Aorta (tissue), 5 donors: ENCODE data around the gene PLLP. TPM values are rescaled to one million over a fixed set of nuclear protein-coding genes. Genes with fewer than 3 reads are reported as not detected.

Experiments
- ATAC-seq: fragments of 200-7000 bp; cut with Tn5 transposase; one replicate; pipeline ENCODE4 v1.9.1; 2022; ENCODE audit warnings: moderate library complexity; ENCODE audit not compliant: low FRiP score
- DNase-seq, 2 donors: peaks; one replicate each; pipeline ENCODE4 v3.0.0-alpha.2; 2020
- H3K27ac ChIP-seq, 2 donors: one replicate each; pipeline ENCODE4 v1.5.1; 2013; ENCODE audit warnings: low read length in 2 of 2, mild to moderate bottlenecking in 2 of 2, moderate library complexity in 2 of 2, control low read depth in 1 of 2, inconsistent platforms in 1 of 2, low read depth in 1 of 2
- H3K27me3 ChIP-seq, 2 donors: one replicate each; pipeline ENCODE4 v1.6.1; 2013; ENCODE audit warnings: control low read depth in 1 of 2, low read length in 1 of 2, mild to moderate bottlenecking in 1 of 2, moderate library complexity in 1 of 2; ENCODE audit not compliant: insufficient read depth in 2 of 2, control insufficient read depth in 1 of 2
- H3K36me3 ChIP-seq, 2 donors: one replicate each; pipeline ENCODE4 v1.6.1; 2013; ENCODE audit warnings: control low read depth in 1 of 2, low read length in 1 of 2, mild to moderate bottlenecking in 1 of 2; ENCODE audit not compliant: insufficient read depth in 2 of 2, control insufficient read depth in 1 of 2
- H3K4me1 ChIP-seq, 2 donors: one replicate each; pipeline ENCODE4 v1.6.1; 2013; ENCODE audit warnings: low read length in 2 of 2, control low read depth in 1 of 2, mild to moderate bottlenecking in 1 of 2, moderate library complexity in 1 of 2; ENCODE audit not compliant: insufficient read depth in 2 of 2, control insufficient read depth in 1 of 2
- H3K4me3 ChIP-seq, 2 donors: one replicate each; pipeline ENCODE4 v1.5.1; 2013; ENCODE audit warnings: low read length in 2 of 2, control low read depth in 1 of 2, mild to moderate bottlenecking in 1 of 2
- H3K9me3 ChIP-seq: one replicate; pipeline ENCODE4 v1.6.1; 2013; ENCODE audit warnings: mild to moderate bottlenecking, low read length; ENCODE audit not compliant: control insufficient read depth
- WGBS, 2 donors: extraction: QIAGEN DNeasy Blood & Tissue Kit; methylation state at CpG; one replicate each; pipeline ENCODE4 v1.1.7; 2013; 5-methylcytosine and 5-hydroxymethylcytosine counted together
- intact Hi-C, 2 donors: fragments of 100-400 bp; cut with DNase I; formaldehyde crosslinking; loops; one replicate each; pipeline versions ENCODE4 v1.14.2 to v1.15.0; 2022
- polyA plus RNA-seq, 2 donors: library from polyadenylated mRNA; stranded (reverse); fragments of 200-250 nt; gene quantifications; one replicate each; pipeline ENCODE4 v1.2.3, GENCODE V29; 2013
- total RNA-seq, 2 donors: library from RNA; stranded (reverse); fragmentation: NEBNext Ultra II Directional; extraction: Animal tissue kit (Norgen Biotek cat#: 25700); gene quantifications; one replicate each; pipeline ENCODE4 v1.2.1, GENCODE V29; 2021
- donor health status: healthy with polysubstance abuse.
- donor health status: Bipolar disorder and iron deficiency.
- donor health status: DM: no; HTN: no; CAD: no.
- donor health status: DM: no; HTN: no; CAD: no.
- donor health status: DM: yes; HTN: yes; CAD: no.

The PLLP gene
- total and polyA plus RNA-seq, 4 donors = 2.2 to 7.6 (median 2.8) TPM

DNA sequence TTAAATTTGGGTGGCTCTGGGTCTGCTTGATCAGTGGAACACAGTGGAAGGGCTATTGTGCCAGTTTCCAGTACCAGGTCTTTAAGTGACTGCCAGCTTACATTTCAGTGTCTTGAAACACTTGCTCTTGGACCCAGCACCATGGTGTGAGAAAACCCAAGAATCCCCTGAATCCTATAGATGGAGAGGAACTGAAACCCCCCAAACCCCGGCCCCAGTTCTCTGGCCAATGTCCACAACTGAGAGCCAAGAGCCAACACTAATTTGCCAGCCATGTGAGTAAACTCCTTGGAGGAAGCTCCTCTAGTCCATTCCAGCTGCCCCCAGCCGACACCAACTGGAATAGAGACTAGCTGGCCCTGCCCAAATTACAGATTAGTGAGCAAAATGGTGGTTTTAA lies 41.8 kb downstream of the PLLP start:
- no peaks in the 10 kb centered on the region for H3K27me3 ChIP-seq
- no peaks in the 10 kb centered on the region for H3K4me1 ChIP-seq
- ATAC-seq (no peak), DNase-seq (no peak)
- peaks cover 1% of the 10 kb centered on the region in 2 donors for H3K36me3 ChIP-seq
- no peak overlapping the region for H3K27ac ChIP-seq
- WGBS, 2 donors = 70 to 82% methylated on average over 2 of the region's 2 CpGs
- intact Hi-C loops = loop anchor here in 1 of 2 donors (5.0 kb wide), 1 partner anchor 55 kb away; the partner anchor contains the start of genes PSME3IP1 and RSPRY1
- no peaks in the 10 kb centered on the region for H3K9me3 ChIP-seq
- H3K4me3 ChIP-seq = no peak overlapping the region

- Histone ChIP-seq H3K9me3 (no peaks in the 10 kb centered on the region), H3K27ac (no peak overlapping the region), H3K4me1 (no peaks in the 10 kb centered on the region), H3K4me3 (no peak overlapping the region), H3K27me3 (no peaks in the 10 kb centered on the region), H3K36me3 (peaks cover 0 to 1% of the 10 kb centered on the region in 2 donors)
- 92 to 93% methylated on average over 2 of the region's 2 CpGs for WGBS, 2 donors
- intact Hi-C loops = loop anchor here in 1 of 2 donors (5.0 kb wide), 1 partner anchor 54 kb away; the partner anchor contains the start of genes PSME3IP1 and RSPRY1
- no peak for ATAC-seq
- no peak for DNase-seq
Observed at GRCh38 chr16:57240851-57241250, 43.6 kb downstream of the PLLP start.

GRCh38 chr16:57239107-57239506 lies 45.4 kb downstream of the PLLP start:
- no peak overlapping the region for H3K4me3 ChIP-seq
- H3K27me3 ChIP-seq = no peaks in the 10 kb centered on the region
- DNase-seq (no peak), ATAC-seq (no peak)
- 72 to 77% methylated on average over 2 of the region's 2 CpGs for WGBS, 2 donors
- H3K9me3 ChIP-seq = no peaks in the 10 kb centered on the region
- H3K36me3 ChIP-seq = peaks cover 0 to 8% of the 10 kb centered on the region in 2 donors
- intact Hi-C loops = no loop called here
- no peak overlapping the region for H3K27ac ChIP-seq
- no peaks in the 10 kb centered on the region for H3K4me1 ChIP-seq

DNA sequence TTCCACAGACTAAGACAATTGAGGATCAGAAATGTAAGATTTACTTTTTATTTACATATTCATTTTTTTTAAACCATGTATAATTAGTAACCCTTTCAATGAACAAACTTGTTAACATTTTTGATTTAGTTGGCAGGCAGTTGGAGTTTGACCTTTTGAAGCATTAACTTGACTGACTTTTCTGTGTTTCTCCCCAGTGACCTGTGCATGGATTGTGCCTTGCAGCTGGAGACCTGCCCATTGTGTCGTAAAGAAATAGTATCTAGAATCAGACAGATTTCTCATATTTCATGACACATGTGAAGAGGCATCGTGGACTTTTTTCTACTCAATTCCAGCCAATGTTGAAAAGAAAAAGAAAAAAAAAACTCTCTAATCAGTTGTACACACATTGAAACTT lies 45.8 kb downstream of the PLLP start:
- Histone ChIP-seq H3K9me3 (no peaks in the 10 kb centered on the region), H3K4me1 (no peaks in the 10 kb centered on the region), H3K36me3 (peaks cover 0 to 10% of the 10 kb centered on the region in 2 donors), H3K4me3 (no peak overlapping the region), H3K27ac (no peak overlapping the region), H3K27me3 (no peaks in the 10 kb centered on the region)
- intact Hi-C loops = no loop called here
- no peak for DNase-seq
- ATAC-seq = no peak
- WGBS, 2 donors = 33 to 44% methylated on average over 2 of the region's 2 CpGs

DNA sequence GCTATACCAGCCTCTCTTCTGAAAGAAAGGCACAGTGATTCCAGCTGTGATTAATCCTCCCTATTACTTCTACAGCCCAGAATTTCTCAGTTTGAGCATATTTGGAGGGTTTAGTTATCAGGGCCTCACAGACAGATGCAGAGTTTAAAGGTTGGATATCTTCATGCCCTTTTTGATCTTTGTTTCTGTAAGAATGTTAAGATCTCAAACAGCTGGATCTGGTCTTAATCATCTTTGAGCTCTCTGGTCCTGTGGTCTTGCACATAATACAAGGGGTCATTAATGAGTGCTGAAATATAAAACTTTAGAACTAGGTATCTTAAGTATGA lies 48.5 kb downstream of the PLLP start:
- H3K4me1 ChIP-seq = no peaks in the 10 kb centered on the region
- no peak overlapping the region for H3K4me3 ChIP-seq
- ATAC-seq = no peak
- no peaks in the 10 kb centered on the region for H3K27me3 ChIP-seq
- H3K36me3 ChIP-seq = peaks cover 11 to 14% of the 10 kb centered on the region in 2 donors
- no peak overlapping the region for H3K27ac ChIP-seq
- intact Hi-C loops = no loop called here
- DNase-seq = no peak
- H3K9me3 ChIP-seq = no peaks in the 10 kb centered on the region

GRCh38 chr16:57235128-57236021 lies 49.1 kb downstream of the PLLP start:
- intact Hi-C loops = no loop called here
- Histone ChIP-seq H3K4me1 (no peaks in the 10 kb centered on the region), H3K4me3 (no peak overlapping the region), H3K27ac (no peak overlapping the region), H3K9me3 (no peaks in the 10 kb centered on the region), H3K36me3 (peaks cover 11 to 14% of the 10 kb centered on the region in 2 donors), H3K27me3 (no peaks in the 10 kb centered on the region)
- ATAC-seq (no peak), DNase-seq (no peak)
- 84% methylated on average over 8 of the region's 8 CpGs for WGBS, 2 donors

DNA sequence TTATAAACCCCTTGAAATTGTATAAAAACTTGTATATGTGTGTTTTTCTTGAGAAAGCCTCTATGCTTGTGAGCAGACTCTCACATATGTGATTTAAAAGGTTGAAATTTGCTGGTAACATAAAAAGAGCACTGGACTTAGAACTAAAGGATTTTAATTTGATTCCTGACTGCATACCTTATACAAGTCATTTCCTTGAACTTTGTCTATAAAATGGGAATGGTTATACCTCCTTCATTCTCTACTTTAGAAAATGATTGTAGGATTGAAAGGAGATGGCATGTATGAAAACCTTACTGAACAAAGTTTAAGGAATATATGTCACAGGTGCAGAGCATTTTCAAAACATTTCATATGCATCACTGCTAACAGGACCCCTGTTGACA lies 49.8 kb downstream of the PLLP start:
- H3K36me3 ChIP-seq = peaks cover 11 to 14% of the 10 kb centered on the region in 2 donors
- H3K9me3 ChIP-seq = no peaks in the 10 kb centered on the region
- ATAC-seq (no peak), DNase-seq (no peak)
- H3K27ac ChIP-seq = no peak overlapping the region
- intact Hi-C loops = no loop called here
- no peak overlapping the region for H3K4me3 ChIP-seq
- no peaks in the 10 kb centered on the region for H3K27me3 ChIP-seq
- H3K4me1 ChIP-seq = no peaks in the 10 kb centered on the region

DNA sequence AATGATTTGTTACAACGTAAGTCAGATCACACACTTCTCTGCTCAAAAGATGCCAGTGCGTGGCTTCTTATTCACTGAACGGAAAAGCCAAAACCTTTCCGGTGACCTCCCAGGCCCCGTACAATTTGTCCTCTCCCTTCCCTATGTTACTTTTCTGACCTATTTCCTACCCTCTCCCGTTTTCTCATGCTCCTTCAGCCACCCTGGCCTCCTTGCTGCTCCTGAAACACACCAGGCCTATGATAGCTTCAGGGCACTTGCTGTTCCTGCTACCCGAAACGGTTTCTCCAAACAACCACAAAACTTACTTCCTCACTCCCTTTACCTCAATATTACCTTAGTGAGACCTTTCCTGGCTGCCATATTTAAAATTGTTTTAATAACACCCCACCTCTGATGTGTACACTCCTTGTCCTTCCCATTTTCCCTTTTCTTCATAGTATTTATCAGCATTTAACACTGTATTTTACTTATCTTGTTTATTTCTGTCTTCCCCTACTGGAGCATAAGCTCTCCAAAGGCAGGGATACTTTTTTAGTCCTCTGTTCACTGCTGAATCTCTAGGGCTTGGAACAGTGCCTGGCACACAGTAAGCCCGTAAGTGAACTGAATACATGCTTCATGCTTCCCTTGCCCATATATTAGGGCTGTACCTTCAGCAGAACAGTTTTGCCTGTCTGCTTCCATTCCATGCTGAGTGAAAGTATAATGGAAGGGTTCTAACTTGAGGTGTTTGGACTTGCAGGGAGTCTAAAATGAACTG lies 50.3 kb downstream of the PLLP start:
- peaks cover 11 to 14% of the 10 kb centered on the region in 2 donors for H3K36me3 ChIP-seq
- H3K4me3 ChIP-seq = no peak overlapping the region
- 91 to 92% methylated on average over 9 of the region's 9 CpGs for WGBS, 2 donors
- no peak overlapping the region for H3K27ac ChIP-seq
- H3K27me3 ChIP-seq = no peaks in the 10 kb centered on the region
- ATAC-seq (no peak), DNase-seq (no peak)
- intact Hi-C loops = no loop called here
- no peaks in the 10 kb centered on the region for H3K9me3 ChIP-seq
- no peaks in the 10 kb centered on the region for H3K4me1 ChIP-seq
